HCT116 (cell line): Measurements from ENCODE around the gene ARHGEF38.

Experiments
- POLR2A ChIP-seq: IDR thresholded peaks from 2 replicates; pipeline ENCODE4 v1.7.0; 2011; ENCODE audit warnings: borderline replicate concordance; ENCODE audit not compliant: insufficient read depth, insufficient read length; ENCODE audit errors: extremely low read depth
- RAD21 ChIP-seq: IDR thresholded peaks from 2 replicates; pipeline ENCODE4 v1.6.1; 2012; ENCODE audit warnings: low read depth, mild to moderate bottlenecking
- SP1 ChIP-seq: IDR thresholded peaks from 2 replicates; pipeline ENCODE4 v1.6.1; 2012; ENCODE audit warnings: low read depth
- TF ChIP-seq, protein P1 (sequence below), 3 experiments: fragments of 200-600 bp in 1 of 3; sonication (generic) in 1 of 3; IDR thresholded peaks in 2 of 3; conservative IDR thresholded peaks in 1 of 3; 2 replicates each; pipeline ENCODE4 v1.5.1; 2012 to 2017; ENCODE audit warnings: low read depth in 2 of 3, low read length in 2 of 3, antibody characterized with exemption in 1 of 3, borderline replicate concordance in 1 of 3, control low read depth in 1 of 3, mild to moderate bottlenecking in 1 of 3, mixed read lengths in 1 of 3, mixed run types in 1 of 3, moderate library complexity in 1 of 3; ENCODE audit not compliant: insufficient read depth in 1 of 3

DNA sequence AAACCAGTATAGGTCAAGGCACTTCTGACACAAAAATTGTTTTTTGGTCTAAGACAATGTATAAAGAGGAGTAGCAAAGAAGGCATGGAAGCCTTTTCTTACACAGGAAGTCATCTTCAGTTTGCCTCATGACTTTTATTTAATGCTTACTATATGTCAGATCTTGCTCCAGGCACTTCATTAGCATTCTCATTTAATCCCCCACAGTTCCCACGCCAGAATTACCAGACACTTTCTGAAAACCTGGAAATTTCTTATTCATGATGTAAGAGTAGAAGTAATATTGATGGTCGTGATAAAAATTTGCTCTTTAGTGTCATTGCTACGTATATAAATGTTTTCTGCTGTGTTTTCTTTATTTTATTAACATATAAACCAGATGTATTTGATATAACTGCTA lies 39.2 kb downstream of the ARHGEF38 start:
- TF ChIP-seq POLR2A (no peak), SP1 (no peak), RAD21 (no peak)
- TF ChIP-seq, protein P1, sequence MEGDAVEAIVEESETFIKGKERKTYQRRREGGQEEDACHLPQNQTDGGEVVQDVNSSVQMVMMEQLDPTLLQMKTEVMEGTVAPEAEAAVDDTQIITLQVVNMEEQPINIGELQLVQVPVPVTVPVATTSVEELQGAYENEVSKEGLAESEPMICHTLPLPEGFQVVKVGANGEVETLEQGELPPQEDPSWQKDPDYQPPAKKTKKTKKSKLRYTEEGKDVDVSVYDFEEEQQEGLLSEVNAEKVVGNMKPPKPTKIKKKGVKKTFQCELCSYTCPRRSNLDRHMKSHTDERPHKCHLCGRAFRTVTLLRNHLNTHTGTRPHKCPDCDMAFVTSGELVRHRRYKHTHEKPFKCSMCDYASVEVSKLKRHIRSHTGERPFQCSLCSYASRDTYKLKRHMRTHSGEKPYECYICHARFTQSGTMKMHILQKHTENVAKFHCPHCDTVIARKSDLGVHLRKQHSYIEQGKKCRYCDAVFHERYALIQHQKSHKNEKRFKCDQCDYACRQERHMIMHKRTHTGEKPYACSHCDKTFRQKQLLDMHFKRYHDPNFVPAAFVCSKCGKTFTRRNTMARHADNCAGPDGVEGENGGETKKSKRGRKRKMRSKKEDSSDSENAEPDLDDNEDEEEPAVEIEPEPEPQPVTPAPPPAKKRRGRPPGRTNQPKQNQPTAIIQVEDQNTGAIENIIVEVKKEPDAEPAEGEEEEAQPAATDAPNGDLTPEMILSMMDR (IDR thresholded peaks at IDR 0.05 in 2 of 3, conservative IDR thresholded peaks at IDR 0.05 in 1 of 3; ENCODE audit: borderline replicate concordance in 1 of 3, insufficient read depth in 1 of 3, low read depth in 2 of 3, low read length in 2 of 3): no peak
